HG03025 (cell line): ENCODE data around the gene DLGAP1.

Source experiments
- ATAC-seq: cut with Tn5 transposase; IDR thresholded peaks from one replicate; pipeline ENCODE4 v1.9.1; 2021; ENCODE audit warnings: mild to moderate bottlenecking, moderate library complexity; ENCODE audit not compliant: unreplicated experiment, low FRiP score

The DLGAP1 gene

GRCh38 chr18:3799515-3799914 is 655.6 kb downstream of the DLGAP1 start:
- ATAC-seq = no peak

- no peak for ATAC-seq
Observed at GRCh38 chr18:3798032-3798431, 657.1 kb downstream of the DLGAP1 start.

GRCh38 chr18:3796434-3796833 is 658.7 kb downstream of the DLGAP1 start:
- ATAC-seq = no peak

GRCh38 chr18:3794537-3795348 is 660.4 kb downstream of the DLGAP1 start:
- no peak for ATAC-seq

GRCh38 chr18:3793545-3793944 is 661.6 kb downstream of the DLGAP1 start:
- no peak for ATAC-seq

- no peak for ATAC-seq
Observed at GRCh38 chr18:3793111-3793510, 662.0 kb downstream of the DLGAP1 start.

- no peak for ATAC-seq
Observed at GRCh38 chr18:3792711-3793110, 662.4 kb downstream of the DLGAP1 start.

GRCh38 chr18:3791238-3791637 is 663.9 kb downstream of the DLGAP1 start:
- ATAC-seq = no peak

- no peak for ATAC-seq
Observed at GRCh38 chr18:3790703-3791102, 664.4 kb downstream of the DLGAP1 start.

- no peak for ATAC-seq
Observed at GRCh38 chr18:3789525-3789924, 665.6 kb downstream of the DLGAP1 start.

GRCh38 chr18:3784949-3785348 is 670.2 kb downstream of the DLGAP1 start:
- ATAC-seq = no peak

GRCh38 chr18:3782901-3783300 is 672.2 kb downstream of the DLGAP1 start:
- no peak for ATAC-seq

- ATAC-seq = no peak
Observed at GRCh38 chr18:3777719-3778118, 677.4 kb downstream of the DLGAP1 start.

GRCh38 chr18:3777122-3777521 is 678.0 kb downstream of the DLGAP1 start:
- ATAC-seq = no peak

- no peak for ATAC-seq
Observed at GRCh38 chr18:3775996-3776395, 679.1 kb downstream of the DLGAP1 start.

- no peak for ATAC-seq
Observed at GRCh38 chr18:3773303-3773702, 681.8 kb downstream of the DLGAP1 start.

GRCh38 chr18:3771121-3771971 is 683.8 kb downstream of the DLGAP1 start:
- no peak for ATAC-seq

GRCh38 chr18:3761266-3761665 is 693.8 kb downstream of the DLGAP1 start:
- no peak for ATAC-seq

GRCh38 chr18:3760741-3761140 is 694.4 kb downstream of the DLGAP1 start:
- no peak for ATAC-seq

- no peak for ATAC-seq
Observed at GRCh38 chr18:3759099-3759498, 696.0 kb downstream of the DLGAP1 start.

GRCh38 chr18:3758531-3758930 is 696.6 kb downstream of the DLGAP1 start:
- no peak for ATAC-seq

- no peak for ATAC-seq
Observed at GRCh38 chr18:3757361-3757760, 697.7 kb downstream of the DLGAP1 start.
